Mesendoderm (in vitro differentiated cells): ENCODE data around the gene FAM163B.

Experiments
- DNase-seq: peaks from one replicate; pipeline ENCODE4 v3.0.0; 2013
- H2AK5ac ChIP-seq: 2 replicates; pipeline ENCODE4 v1.6.1; 2013; ENCODE audit warnings: low read length, inconsistent platforms
- H2BK120ac ChIP-seq: 2 replicates; pipeline ENCODE4 v1.6.1; 2013; ENCODE audit warnings: low read depth, mild to moderate bottlenecking, low read length, moderate library complexity, mixed read lengths
- H2BK15ac ChIP-seq: replicated peaks from 2 replicates; pipeline ENCODE4 v1.6.1; 2013; ENCODE audit warnings: low read depth, mild to moderate bottlenecking, moderate library complexity
- H2BK5ac ChIP-seq: 2 replicates; pipeline ENCODE4 v1.6.1; 2013; ENCODE audit warnings: low read length, inconsistent platforms
- H3K18ac ChIP-seq: 2 replicates; pipeline ENCODE4 v1.6.1; 2013; ENCODE audit warnings: mild to moderate bottlenecking, low read length, mixed read lengths
- H3K23ac ChIP-seq: one replicate; pipeline ENCODE4 v1.6.1; 2013; ENCODE audit warnings: low read length
- H3K27ac ChIP-seq: 2 replicates; pipeline ENCODE4 v1.5.1; 2013; ENCODE audit warnings: low read depth, mild to moderate bottlenecking, inconsistent platforms, low read length, moderate library complexity
- H3K27me3 ChIP-seq: 2 replicates; pipeline ENCODE4 v1.6.1; 2013; ENCODE audit warnings: low read length, control low read depth, mild to moderate bottlenecking, inconsistent platforms; ENCODE audit not compliant: insufficient read depth, poor library complexity
- H3K36me3 ChIP-seq: 2 replicates; pipeline ENCODE4 v1.6.1; 2013; ENCODE audit warnings: low read length, inconsistent platforms; ENCODE audit not compliant: control insufficient read depth, insufficient read depth
- H3K4ac ChIP-seq: one replicate; pipeline ENCODE4 v1.6.1; 2013; ENCODE audit warnings: low read depth, mild to moderate bottlenecking, low read length, moderate library complexity
- H3K4me1 ChIP-seq: 2 replicates; pipeline ENCODE4 v1.6.1; 2013; ENCODE audit warnings: low read depth, low read length, inconsistent platforms; ENCODE audit not compliant: control insufficient read depth
- H3K4me2 ChIP-seq: 2 replicates; pipeline ENCODE4 v1.6.1; 2013; ENCODE audit warnings: low read length
- H3K4me3 ChIP-seq: 2 replicates; pipeline ENCODE4 v1.5.1; 2013; ENCODE audit warnings: mild to moderate bottlenecking, low read length
- H3K56ac ChIP-seq: one replicate; pipeline ENCODE4 v1.6.1; 2013; ENCODE audit warnings: low read length
- H3K79me1 ChIP-seq: 2 replicates; pipeline ENCODE4 v1.6.1; 2013; ENCODE audit warnings: low read length, inconsistent platforms
- H3K79me2 ChIP-seq: 2 replicates; pipeline ENCODE4 v1.6.1; 2013; ENCODE audit warnings: mild to moderate bottlenecking, low read length; ENCODE audit not compliant: control insufficient read depth, insufficient read depth
- H3K9ac ChIP-seq: 2 replicates; pipeline ENCODE4 v1.6.1; 2013; ENCODE audit warnings: low read length, inconsistent platforms
- H4K5ac ChIP-seq: one replicate; pipeline ENCODE4 v1.6.1; 2013; ENCODE audit warnings: low read length
- H4K8ac ChIP-seq: one replicate; pipeline ENCODE4 v1.6.1; 2013; ENCODE audit warnings: low read depth, mild to moderate bottlenecking, control low read depth, low read length, moderate library complexity
- WGBS: extraction: QIAGEN DNeasy Blood & Tissue Kit; methylation state at CpG from one replicate; pipeline ENCODE4 v1.1.7; 2013; ENCODE audit warnings: low lambda C conversion rate, missing lambda C conversion rate; ENCODE audit not compliant: insufficient coverage; ENCODE audit errors: extremely low coverage; 5-methylcytosine and 5-hydroxymethylcytosine counted together

The FAM163B gene

DNA sequence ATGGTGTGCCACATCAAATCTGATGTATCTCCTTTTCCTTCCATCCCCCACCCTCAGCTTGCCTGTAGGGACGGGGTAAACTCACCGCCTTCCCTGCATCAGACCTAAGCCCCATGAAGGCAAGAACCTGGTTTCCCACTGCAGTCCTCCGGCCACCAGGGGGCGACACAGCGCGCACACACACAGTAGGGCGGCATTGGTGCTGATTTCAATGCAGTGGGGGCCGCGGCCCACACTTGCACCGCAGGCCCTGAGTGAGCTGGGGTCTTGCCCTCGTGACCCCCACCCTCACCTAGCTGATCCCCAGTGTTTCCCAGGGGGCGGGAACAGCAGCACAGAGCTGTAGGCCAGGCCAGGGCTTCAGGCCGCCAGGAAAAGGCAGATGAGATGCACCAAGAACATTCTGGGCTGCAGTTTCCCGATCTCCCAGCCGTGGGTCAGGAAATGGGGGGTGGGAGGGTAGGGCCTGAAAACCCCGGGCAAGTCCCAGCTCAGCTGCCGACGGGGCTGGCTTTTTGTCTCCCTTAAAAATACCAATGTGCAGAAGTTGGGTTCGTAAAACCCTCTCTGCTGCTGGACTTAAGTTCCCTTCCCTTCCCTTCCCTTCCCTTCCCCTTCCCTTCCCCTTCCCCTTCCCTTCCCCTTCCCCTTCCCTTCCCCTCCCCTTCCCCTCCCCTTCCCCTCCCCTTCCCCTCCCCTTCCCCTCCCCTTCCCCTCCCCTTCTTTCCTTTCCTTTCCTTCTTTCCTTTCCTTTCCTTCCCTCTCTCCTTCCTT lies 19.5 kb downstream of the FAM163B start:
- no peak overlapping the region for H2BK120ac ChIP-seq
- H3K23ac ChIP-seq = no peak overlapping the region
- peak; percentile 75 for DNase-seq
- no peak overlapping the region for H3K4me2 ChIP-seq
- WGBS = no CpG with 5 or more reads among the region's 19 CpGs
- H3K4me1 ChIP-seq = peaks cover 2% of the 10 kb centered on the region
- no peak overlapping the region for H4K8ac ChIP-seq
- no peak overlapping the region for H3K4me3 ChIP-seq
- peak overlapping the region; percentile 75 for H3K56ac ChIP-seq
- H3K27ac ChIP-seq = no peak overlapping the region
- H3K27me3 ChIP-seq = no peaks in the 10 kb centered on the region
- no peaks in the 10 kb centered on the region for H3K79me2 ChIP-seq
- H3K36me3 ChIP-seq = no peaks in the 10 kb centered on the region
- no peaks in the 10 kb centered on the region for H3K79me1 ChIP-seq
- H2BK15ac ChIP-seq = no peak overlapping the region
- no peak overlapping the region for H2BK5ac ChIP-seq
- no peak overlapping the region for H3K4ac ChIP-seq
- no peak overlapping the region for H4K5ac ChIP-seq
- H3K9ac ChIP-seq = peak overlapping the region; percentile 32
- H2AK5ac ChIP-seq = no peak overlapping the region
- H3K18ac ChIP-seq = no peak overlapping the region

DNA sequence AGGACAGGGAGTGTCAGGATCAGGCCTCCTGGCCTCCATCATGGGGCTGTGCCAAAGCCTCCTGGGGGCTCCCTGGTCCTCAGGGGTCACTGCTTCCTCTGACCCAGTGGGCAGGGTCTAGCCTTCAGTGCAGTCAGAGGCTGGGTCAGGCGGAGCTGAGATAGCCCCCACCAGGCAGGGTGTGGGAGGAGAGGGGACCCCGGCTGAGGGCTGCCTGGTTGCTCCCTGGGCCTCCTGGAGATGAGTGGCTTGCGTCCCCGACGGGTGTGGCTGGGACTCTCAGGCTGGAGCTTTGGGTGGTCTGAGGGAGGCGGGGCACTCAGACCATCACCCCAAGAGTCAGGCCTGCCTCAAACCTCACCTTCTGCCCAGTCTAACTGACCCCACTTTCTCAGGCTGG lies 21.7 kb downstream of the FAM163B start:
- Histone ChIP-seq H3K4me3 (no peak overlapping the region), H3K79me2 (no peaks in the 10 kb centered on the region), H2BK15ac (no peak overlapping the region), H2AK5ac (no peak overlapping the region), H2BK5ac (no peak overlapping the region), H3K27ac (no peak overlapping the region), H3K9ac (no peak overlapping the region), H3K79me1 (no peaks in the 10 kb centered on the region), H2BK120ac (no peak overlapping the region), H3K18ac (no peak overlapping the region), H3K27me3 (no peaks in the 10 kb centered on the region), H3K4me1 (peaks cover 7% of the 10 kb centered on the region), H4K8ac (no peak overlapping the region), H3K56ac (no peak overlapping the region), H3K4ac (no peak overlapping the region), H3K4me2 (no peak overlapping the region), H4K5ac (no peak overlapping the region), H3K23ac (no peak overlapping the region), H3K36me3 (no peaks in the 10 kb centered on the region)
- WGBS = no CpG with 5 or more reads among the region's 6 CpGs
- DNase-seq = no peak

DNA sequence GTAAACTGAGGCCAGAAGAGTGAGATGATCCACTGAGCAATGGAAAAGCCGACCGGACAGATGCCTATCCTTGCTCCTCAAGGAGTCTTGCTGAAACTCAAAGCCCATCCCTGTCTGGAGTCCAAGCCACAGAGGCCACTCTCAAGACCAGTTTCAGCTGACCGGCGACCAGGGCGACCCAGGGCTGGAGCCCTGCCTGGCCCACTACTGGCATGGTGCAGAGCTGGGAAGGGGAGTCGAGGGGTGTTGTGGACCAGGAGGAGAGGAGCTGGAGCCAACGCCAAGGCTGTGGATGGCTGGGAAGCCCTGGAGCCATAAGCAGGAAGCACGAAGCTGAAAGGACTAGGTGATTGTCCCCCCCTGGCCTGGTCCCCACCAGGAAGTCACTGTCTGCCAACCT lies 22.1 kb downstream of the FAM163B start:
- no peak overlapping the region for H2BK120ac ChIP-seq
- no peaks in the 10 kb centered on the region for H3K36me3 ChIP-seq
- no peak overlapping the region for H2BK15ac ChIP-seq
- no peak overlapping the region for H4K8ac ChIP-seq
- H3K18ac ChIP-seq = no peak overlapping the region
- H3K4ac ChIP-seq = no peak overlapping the region
- H2AK5ac ChIP-seq = no peak overlapping the region
- H3K27me3 ChIP-seq = no peaks in the 10 kb centered on the region
- no peak overlapping the region for H3K4me3 ChIP-seq
- no peak overlapping the region for H3K56ac ChIP-seq
- H3K27ac ChIP-seq = no peak overlapping the region
- H2BK5ac ChIP-seq = no peak overlapping the region
- H4K5ac ChIP-seq = no peak overlapping the region
- peaks cover 7% of the 10 kb centered on the region for H3K4me1 ChIP-seq
- WGBS = no CpG with 5 or more reads among the region's 8 CpGs
- DNase-seq = no peak
- no peak overlapping the region for H3K4me2 ChIP-seq
- H3K23ac ChIP-seq = no peak overlapping the region
- no peaks in the 10 kb centered on the region for H3K79me1 ChIP-seq
- H3K79me2 ChIP-seq = no peaks in the 10 kb centered on the region
- no peak overlapping the region for H3K9ac ChIP-seq

DNA sequence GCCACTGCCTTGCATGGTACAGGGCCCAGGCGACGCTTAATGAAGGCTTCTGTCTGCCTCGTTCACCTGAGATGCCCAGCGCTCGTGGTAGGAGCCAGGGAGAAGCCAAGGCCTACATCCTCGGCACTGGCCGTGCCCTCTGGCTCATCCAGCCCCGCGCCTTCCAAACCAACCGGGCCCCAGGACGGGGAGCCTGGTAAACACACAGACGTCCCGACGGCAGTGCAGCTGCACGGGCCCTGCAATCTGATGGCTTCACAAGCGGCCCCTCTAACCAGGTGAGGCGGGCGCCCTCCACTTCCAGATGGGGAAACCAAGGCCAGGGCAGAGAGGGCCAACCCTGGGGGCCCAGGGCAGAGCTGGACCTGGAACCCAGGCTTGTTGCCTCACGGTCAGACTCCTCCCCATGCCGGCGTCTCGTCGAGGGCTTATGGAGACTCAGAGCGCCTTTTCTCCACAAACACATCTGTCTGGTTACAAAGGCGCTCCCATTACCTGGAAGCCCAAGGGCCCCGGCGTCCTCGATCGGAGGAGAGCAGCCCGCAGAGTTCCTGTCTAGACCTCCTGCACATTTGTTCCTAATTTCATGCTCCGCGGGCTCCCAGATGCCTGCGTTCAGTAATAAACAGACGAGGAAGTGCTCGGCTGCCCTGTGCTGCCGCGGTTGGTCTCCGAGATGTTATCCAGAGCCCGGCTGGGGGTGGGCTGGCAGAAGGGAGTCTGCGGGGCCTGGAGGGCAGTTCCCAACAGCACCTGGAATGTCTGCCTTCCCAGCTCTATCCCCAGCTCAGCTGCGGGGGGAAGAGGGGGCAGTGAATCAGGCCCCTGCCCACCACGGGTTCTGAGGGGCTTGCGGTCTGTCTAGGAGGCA lies 23.5 kb downstream of the FAM163B start:
- H2BK120ac ChIP-seq = no peak overlapping the region
- no peak for DNase-seq
- H4K8ac ChIP-seq = no peak overlapping the region
- H2BK15ac ChIP-seq = no peak overlapping the region
- H3K18ac ChIP-seq = no peak overlapping the region
- no peak overlapping the region for H3K4me3 ChIP-seq
- no peak overlapping the region for H3K23ac ChIP-seq
- no peaks in the 10 kb centered on the region for H3K27me3 ChIP-seq
- no peak overlapping the region for H2AK5ac ChIP-seq
- H3K4me1 ChIP-seq = peaks cover 8% of the 10 kb centered on the region
- no peak overlapping the region for H3K4ac ChIP-seq
- H3K9ac ChIP-seq = no peak overlapping the region
- H2BK5ac ChIP-seq = no peak overlapping the region
- H3K27ac ChIP-seq = no peak overlapping the region
- H3K56ac ChIP-seq = peak overlapping the region; percentile 9
- WGBS = no CpG with 5 or more reads among the region's 43 CpGs
- no peaks in the 10 kb centered on the region for H3K79me1 ChIP-seq
- no peaks in the 10 kb centered on the region for H3K79me2 ChIP-seq
- no peak overlapping the region for H3K4me2 ChIP-seq
- H4K5ac ChIP-seq = no peak overlapping the region
- no peaks in the 10 kb centered on the region for H3K36me3 ChIP-seq

DNA sequence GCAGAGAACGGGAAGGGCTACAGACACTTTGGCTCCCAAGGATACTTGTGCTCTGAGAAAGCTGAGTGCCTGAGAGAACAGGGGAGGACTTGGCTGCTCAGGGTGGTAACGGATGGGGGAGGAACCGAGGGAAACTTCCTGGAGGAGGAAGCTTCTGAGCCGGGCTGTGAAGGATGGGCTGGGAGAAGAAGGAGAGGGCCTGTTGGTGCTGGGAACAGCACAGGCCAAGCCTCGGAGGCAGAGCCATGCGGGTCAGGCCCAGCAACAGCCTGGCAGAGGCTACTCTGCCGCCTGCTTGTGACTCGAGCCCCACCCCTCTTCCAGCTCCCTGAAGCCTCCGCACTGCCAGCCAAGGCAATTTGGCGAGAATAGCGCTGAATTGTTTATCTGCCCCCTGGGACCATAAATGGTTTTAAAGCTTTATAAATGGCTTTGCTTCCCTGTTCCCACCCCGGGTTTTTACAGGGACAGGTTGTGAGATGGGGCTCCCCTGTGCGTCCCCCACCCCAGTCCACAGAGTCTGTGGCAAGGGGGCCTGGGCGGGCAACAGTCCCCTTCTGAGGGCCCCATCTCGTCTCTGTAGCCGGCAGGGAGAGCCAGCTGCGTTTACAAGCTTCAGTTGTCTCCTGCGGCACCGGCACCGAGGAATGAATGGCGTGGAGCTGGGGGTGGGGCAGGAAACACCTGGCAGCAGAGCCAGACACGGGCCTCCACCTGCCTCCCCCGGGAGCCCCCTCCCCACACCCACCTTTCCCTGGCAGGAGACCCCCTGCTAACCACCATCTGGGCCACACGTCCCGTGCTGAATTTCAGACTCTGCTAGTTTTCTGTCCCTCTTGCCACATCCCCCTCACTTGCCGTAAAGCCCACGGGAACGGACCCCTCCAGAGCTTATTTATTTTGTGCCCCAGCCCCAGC lies 24.4 kb downstream of the FAM163B start:
- Histone ChIP-seq H3K18ac (peak overlapping the region; percentile 24), H3K27me3 (no peaks in the 10 kb centered on the region), H3K27ac (no peak overlapping the region), H3K4ac (no peak overlapping the region), H4K5ac (no peak overlapping the region), H3K79me1 (no peaks in the 10 kb centered on the region), H2BK15ac (no peak overlapping the region), H3K4me1 (peaks cover 8% of the 10 kb centered on the region), H2AK5ac (no peak overlapping the region), H3K9ac (peak overlapping the region; percentile 23), H4K8ac (no peak overlapping the region), H2BK5ac (peak overlapping the region; percentile 17), H2BK120ac (no peak overlapping the region), H3K56ac (peak overlapping the region; percentile 62), H3K79me2 (no peaks in the 10 kb centered on the region), H3K4me2 (no peak overlapping the region), H3K23ac (no peak overlapping the region), H3K4me3 (no peak overlapping the region), H3K36me3 (no peaks in the 10 kb centered on the region)
- no CpG with 5 or more reads among the region's 28 CpGs for WGBS
- DNase-seq = peak; percentile 49
